ENCODE measurements around the gene RPL38.

RPL38 gene

GRCh38 chr17:74234486-74234885, 31.0 kb downstream of the RPL38 start:
- POLR2A ChIA-PET, result interaction anchor here (0.6 kb wide), 2 partner anchors 15 to 730 kb away, joined by 3 read pairs; no protein-coding TSS in a partner anchor

GRCh38 chr17:74235040-74235581, 31.6 kb downstream of the RPL38 start:
- CTCF ChIA-PET, result interaction anchor here (1.0 to 1.3 kb wide), 2 partner anchors 49 to 133 kb away, joined by 3 read pairs; no protein-coding TSS in a partner anchor
- TF ChIP-seq, protein P1, sequence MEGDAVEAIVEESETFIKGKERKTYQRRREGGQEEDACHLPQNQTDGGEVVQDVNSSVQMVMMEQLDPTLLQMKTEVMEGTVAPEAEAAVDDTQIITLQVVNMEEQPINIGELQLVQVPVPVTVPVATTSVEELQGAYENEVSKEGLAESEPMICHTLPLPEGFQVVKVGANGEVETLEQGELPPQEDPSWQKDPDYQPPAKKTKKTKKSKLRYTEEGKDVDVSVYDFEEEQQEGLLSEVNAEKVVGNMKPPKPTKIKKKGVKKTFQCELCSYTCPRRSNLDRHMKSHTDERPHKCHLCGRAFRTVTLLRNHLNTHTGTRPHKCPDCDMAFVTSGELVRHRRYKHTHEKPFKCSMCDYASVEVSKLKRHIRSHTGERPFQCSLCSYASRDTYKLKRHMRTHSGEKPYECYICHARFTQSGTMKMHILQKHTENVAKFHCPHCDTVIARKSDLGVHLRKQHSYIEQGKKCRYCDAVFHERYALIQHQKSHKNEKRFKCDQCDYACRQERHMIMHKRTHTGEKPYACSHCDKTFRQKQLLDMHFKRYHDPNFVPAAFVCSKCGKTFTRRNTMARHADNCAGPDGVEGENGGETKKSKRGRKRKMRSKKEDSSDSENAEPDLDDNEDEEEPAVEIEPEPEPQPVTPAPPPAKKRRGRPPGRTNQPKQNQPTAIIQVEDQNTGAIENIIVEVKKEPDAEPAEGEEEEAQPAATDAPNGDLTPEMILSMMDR (IDR thresholded peaks at IDR 0.05; ENCODE audit: control extremely low read depth, extremely low read depth, low read depth, missing control alignments), result no peak
- no peak for DNase-seq (ENCODE audit: extremely low spot score)
- POLR2A ChIA-PET, result no interaction called here

More at GRCh38 chr17:74234486-74234885, 31.0 kb downstream of the RPL38 start:
- CTCF ChIA-PET, result interaction anchor here (1.1 to 1.3 kb wide), 2 partner anchors 17 to 133 kb away, joined by 3 read pairs; no protein-coding TSS in a partner anchor
- DNase-seq (ENCODE audit: extremely low spot score), result no peak
- TF ChIP-seq, protein P1 (IDR thresholded peaks at IDR 0.05; ENCODE audit: control extremely low read depth, extremely low read depth, low read depth, missing control alignments), result no peak

GRCh38 chr17:74235911-74236371, 32.5 kb downstream of the RPL38 start:
- POLR2A ChIA-PET, result no interaction called here
- TF ChIP-seq, protein P1 (IDR thresholded peaks at IDR 0.05; ENCODE audit: control extremely low read depth, extremely low read depth, low read depth, missing control alignments), result no peak
- DNase-seq (ENCODE audit: extremely low spot score), result no peak
- CTCF ChIA-PET, result interaction anchor here (1.0 to 1.5 kb wide), 3 partner anchors 13 to 132 kb away, joined by 3 read pairs; no protein-coding TSS in a partner anchor

DNA sequence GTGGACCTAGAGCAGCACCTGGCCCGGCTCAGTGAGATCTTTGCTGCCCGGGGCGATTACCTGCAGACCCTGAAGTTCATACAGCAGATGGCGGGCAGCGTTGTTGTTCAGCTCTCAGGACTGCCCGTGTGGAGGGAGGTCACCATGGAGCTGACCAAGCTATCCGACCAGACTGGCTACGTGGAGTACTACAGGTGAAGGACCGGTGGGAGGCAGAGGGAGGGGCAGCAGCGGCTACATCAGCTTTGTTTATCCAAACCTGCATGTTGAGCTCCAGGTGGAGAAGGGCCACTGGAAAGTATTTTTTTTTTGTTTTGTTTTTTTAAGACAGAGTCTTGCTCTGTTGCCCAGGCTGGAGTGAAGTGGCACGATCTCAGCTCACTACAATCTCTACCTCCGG, 33.8 kb downstream of the RPL38 start:
- ChIA-PET POLR2A (interaction anchor here (0.6 kb wide), 1 partner anchor 1027 kb away, joined by 3 read pairs; no protein-coding TSS in a partner anchor), CTCF (interaction anchor here (0.6 to 1.5 kb wide), 3 partner anchors 12 to 116 kb away, joined by 3 read pairs; no protein-coding TSS in a partner anchor)
- no peak for DNase-seq (ENCODE audit: extremely low spot score)
- TF ChIP-seq, protein P1 (IDR thresholded peaks at IDR 0.05; ENCODE audit: control extremely low read depth, extremely low read depth, low read depth, missing control alignments), result no peak

- ChIA-PET CTCF (interaction anchor here (1.0 to 1.5 kb wide), 2 partner anchors 10 to 16 kb away, joined by 3 read pairs; no protein-coding TSS in a partner anchor), POLR2A (no interaction called here)
- TF ChIP-seq, protein P1 (IDR thresholded peaks at IDR 0.05; ENCODE audit: control extremely low read depth, extremely low read depth, low read depth, missing control alignments), result no peak
- DNase-seq (ENCODE audit: extremely low spot score), result no peak
These were observed 35.7 kb downstream of the RPL38 start for GRCh38 chr17:74239172-74239571.

DNA sequence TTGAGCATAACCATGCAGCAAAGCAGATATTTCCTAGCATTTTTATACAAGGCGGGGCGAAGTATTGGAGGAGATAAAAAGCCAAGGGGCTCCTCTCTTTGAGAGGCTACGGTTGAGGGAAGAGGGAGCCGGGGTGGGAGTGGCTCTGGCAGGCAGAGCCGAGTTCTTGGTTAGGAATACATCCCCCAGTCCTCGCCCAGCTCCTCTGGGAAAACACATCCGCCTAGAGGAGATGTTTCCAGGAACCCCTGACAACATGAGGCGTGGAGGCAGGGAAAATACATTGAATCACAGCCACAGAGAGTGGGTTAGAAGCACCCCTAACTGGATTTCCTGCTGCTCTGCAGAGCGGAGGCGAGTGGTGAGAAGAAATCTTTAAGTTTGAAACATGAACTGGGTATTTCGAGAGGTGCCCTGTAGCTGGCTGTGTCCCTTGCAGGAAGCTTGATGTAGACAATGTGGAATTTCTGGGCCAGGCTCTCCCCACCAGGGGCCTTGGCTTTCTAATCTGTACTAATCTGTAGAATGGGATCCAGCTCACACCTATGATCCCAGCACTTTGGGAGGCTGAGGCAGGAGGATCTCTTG, 37.2 kb downstream of the RPL38 start:
- ChIA-PET CTCF (interaction anchor here (1.2 to 1.5 kb wide), 2 partner anchors 9 kb away, joined by 3 to 4 read pairs; no protein-coding TSS in a partner anchor), POLR2A (no interaction called here)
- no peak for DNase-seq (ENCODE audit: extremely low spot score)
- TF ChIP-seq, protein P1 (IDR thresholded peaks at IDR 0.05; ENCODE audit: control extremely low read depth, extremely low read depth, low read depth, missing control alignments), result no peak

Measured in GM10248 (cell line).